ENCODE results near the gene DTWD1.
"Not testable (repeated sequence)": the region's sequence is repeated elsewhere in the genome, so short reads cannot be mapped to it uniquely, and the experiment has no call there.

DTWD1 gene

GRCh38 chr15:49620658-49621368, at the start of gene DTWD1, which contains the start of gene FAM227B:
Gene DTWD1 (plus strand): TSS chr15:49621048. CDS start chr15:49625168, 4,120 bp downstream.
Gene FAM227B (minus strand): TSS chr15:49620818. CDS start chr15:49615171, 5,647 bp downstream.
- DNase-seq (ENCODE audit: low read depth in 2 of 2) = peak; percentile 97

GRCh38 chr15:49573421-49573820, 47.4 kb upstream of the DTWD1 start:
- DNase-seq (ENCODE audit: low read depth in 2 of 2) = no peak

- no peak for DNase-seq (ENCODE audit: low read depth in 2 of 2)
Observed at GRCh38 chr15:49589030-49589429, 31.8 kb upstream of the DTWD1 start.

- not testable (repeated sequence) for DNase-seq (ENCODE audit: low read depth in 2 of 2)
Observed at GRCh38 chr15:49592829-49593316, 28.0 kb upstream of the DTWD1 start.

GRCh38 chr15:49604625-49605409, 16.0 kb upstream of the DTWD1 start:
- no peak for DNase-seq (ENCODE audit: low read depth in 2 of 2)

GRCh38 chr15:49605588-49605987, 15.3 kb upstream of the DTWD1 start:
- DNase-seq (ENCODE audit: low read depth in 2 of 2) = no peak

GRCh38 chr15:49606594-49606993, 14.3 kb upstream of the DTWD1 start:
- no peak for DNase-seq (ENCODE audit: low read depth in 2 of 2)

- DNase-seq (ENCODE audit: low read depth in 2 of 2) = no peak
Observed at GRCh38 chr15:49610157-49610918, 10.5 kb upstream of the DTWD1 start.

GRCh38 chr15:49612240-49612639, 8.6 kb upstream of the DTWD1 start:
- DNase-seq (ENCODE audit: low read depth in 2 of 2) = not testable (repeated sequence)

GRCh38 chr15:49619226-49619625, 1.6 kb upstream of the DTWD1 start:
- DNase-seq (ENCODE audit: low read depth in 2 of 2) = no peak

- DNase-seq (ENCODE audit: low read depth in 2 of 2) = no peak
Observed at GRCh38 chr15:49620199-49620598, 649 bp upstream of the DTWD1 start.

GRCh38 chr15:49621401-49621811, 558 bp downstream of the DTWD1 start:
- no peak for DNase-seq (ENCODE audit: low read depth in 2 of 2)

GRCh38 chr15:49621887-49622286, 1.0 kb downstream of the DTWD1 start:
- DNase-seq (ENCODE audit: low read depth in 2 of 2) = no peak

GRCh38 chr15:49622561-49622960, 1.7 kb downstream of the DTWD1 start:
- no peak for DNase-seq (ENCODE audit: low read depth in 2 of 2)

GRCh38 chr15:49624056-49624455, 3.2 kb downstream of the DTWD1 start:
- DNase-seq (ENCODE audit: low read depth in 2 of 2) = peak; percentile 81 to 83

- DNase-seq (ENCODE audit: low read depth in 2 of 2) = no peak
Observed at GRCh38 chr15:49625460-49626036, 4.7 kb downstream of the DTWD1 start.

GRCh38 chr15:49627407-49627877, 6.6 kb downstream of the DTWD1 start:
- peak; percentile 86 to 88 for DNase-seq (ENCODE audit: low read depth in 2 of 2)

- DNase-seq (ENCODE audit: low read depth in 2 of 2) = no peak
Observed at GRCh38 chr15:49628379-49628778, 7.5 kb downstream of the DTWD1 start.

- no peak for DNase-seq (ENCODE audit: low read depth in 2 of 2)
Observed at GRCh38 chr15:49637857-49638256, 17.0 kb downstream of the DTWD1 start.

- no peak for DNase-seq (ENCODE audit: low read depth in 2 of 2)
Observed at GRCh38 chr15:49644364-49644794, 23.5 kb downstream of the DTWD1 start.

- no peak for DNase-seq (ENCODE audit: low read depth in 2 of 2)
Observed at GRCh38 chr15:49645277-49645676, 24.4 kb downstream of the DTWD1 start.

Data from fibroblast of skin of left quadriceps (primary cell).